Measurements from ENCODE around the gene CFAP206.

The CFAP206 gene

GRCh38 chr6:87407901-87408720 is at the start of gene CFAP206:
TSS of gene CFAP206 (plus strand) at chr6:87407972. CDS start at chr6:87409840, 1,868 bp downstream.
- DNase-seq (ENCODE audit: low read depth in 2 of 2) = peak; percentile 59 to 62

GRCh38 chr6:87364602-87365252 is 43.0 kb upstream of the CFAP206 start:
- no peak for DNase-seq (ENCODE audit: low read depth in 2 of 2)

- no peak for DNase-seq (ENCODE audit: low read depth in 2 of 2)
Measured at GRCh38 chr6:87366072-87366827, 41.5 kb upstream of the CFAP206 start.

- DNase-seq (ENCODE audit: low read depth in 2 of 2) = no peak
Measured at GRCh38 chr6:87366899-87367298, 40.9 kb upstream of the CFAP206 start.

GRCh38 chr6:87373377-87373776 is 34.4 kb upstream of the CFAP206 start:
- no peak for DNase-seq (ENCODE audit: low read depth in 2 of 2)

- no peak for DNase-seq (ENCODE audit: low read depth in 2 of 2)
Measured at GRCh38 chr6:87375315-87375714, 32.5 kb upstream of the CFAP206 start.

GRCh38 chr6:87376643-87377042 is 31.1 kb upstream of the CFAP206 start:
- no peak for DNase-seq (ENCODE audit: low read depth in 2 of 2)

GRCh38 chr6:87378947-87379346 is 28.8 kb upstream of the CFAP206 start:
- no peak for DNase-seq (ENCODE audit: low read depth in 2 of 2)

GRCh38 chr6:87382861-87383260 is 24.9 kb upstream of the CFAP206 start:
- DNase-seq (ENCODE audit: low read depth in 2 of 2) = no peak

GRCh38 chr6:87384038-87384437 is 23.7 kb upstream of the CFAP206 start:
- no peak for DNase-seq (ENCODE audit: low read depth in 2 of 2)

GRCh38 chr6:87384449-87384848 is 23.3 kb upstream of the CFAP206 start:
- DNase-seq (ENCODE audit: low read depth in 2 of 2) = no peak

GRCh38 chr6:87391334-87391733 is 16.4 kb upstream of the CFAP206 start:
- DNase-seq (ENCODE audit: low read depth in 2 of 2) = no peak

GRCh38 chr6:87393026-87393622 is 14.6 kb upstream of the CFAP206 start:
- DNase-seq (ENCODE audit: low read depth in 2 of 2) = no peak

- DNase-seq (ENCODE audit: low read depth in 2 of 2) = no peak
Measured at GRCh38 chr6:87395431-87395830, 12.3 kb upstream of the CFAP206 start.

GRCh38 chr6:87396595-87397392 is 11.0 kb upstream of the CFAP206 start:
- no peak for DNase-seq (ENCODE audit: low read depth in 2 of 2)

- DNase-seq (ENCODE audit: low read depth in 2 of 2) = no peak
Measured at GRCh38 chr6:87397656-87398055, 10.1 kb upstream of the CFAP206 start.

GRCh38 chr6:87401832-87402231 is 5.9 kb upstream of the CFAP206 start:
- no peak for DNase-seq (ENCODE audit: low read depth in 2 of 2)

- no peak for DNase-seq (ENCODE audit: low read depth in 2 of 2)
Measured at GRCh38 chr6:87407561-87407900, 241 bp upstream of the CFAP206 start.

GRCh38 chr6:87408721-87409155 is 966 bp downstream of the CFAP206 start:
- DNase-seq (ENCODE audit: low read depth in 2 of 2) = no peak

- no peak for DNase-seq (ENCODE audit: low read depth in 2 of 2)
Measured at GRCh38 chr6:87419266-87419665, 11.5 kb downstream of the CFAP206 start.

GRCh38 chr6:87420360-87420759 is 12.6 kb downstream of the CFAP206 start:
- DNase-seq (ENCODE audit: low read depth in 2 of 2) = no peak

All from stimulated activated CD8-positive, alpha-beta memory T cell treated with anti-CD3 and anti-CD28 coated beads, Interleukin-15, amount 100 ng/mL, for 48 hours (primary cell).